GM21576 (cell line): Measurements from ENCODE around the gene FLRT1.
"Not testable (repeated sequence)": the region's sequence is repeated elsewhere in the genome, so short reads cannot be mapped to it uniquely, and the experiment has no call there.

ENCODE experiments used
- ATAC-seq: cut with Tn5 transposase; IDR thresholded peaks from one replicate; pipeline ENCODE4 v1.9.1; 2021; ENCODE audit warnings: mild to moderate bottlenecking, moderate library complexity; ENCODE audit not compliant: unreplicated experiment

FLRT1 gene

GRCh38 chr11:64044730-64045393 is 9.1 kb downstream of the FLRT1 start:
- ATAC-seq = no peak

GRCh38 chr11:64045700-64046099 is 10.0 kb downstream of the FLRT1 start:
- no peak for ATAC-seq

GRCh38 chr11:64047373-64047772 is 11.6 kb downstream of the FLRT1 start:
- ATAC-seq = not testable (repeated sequence)

DNA sequence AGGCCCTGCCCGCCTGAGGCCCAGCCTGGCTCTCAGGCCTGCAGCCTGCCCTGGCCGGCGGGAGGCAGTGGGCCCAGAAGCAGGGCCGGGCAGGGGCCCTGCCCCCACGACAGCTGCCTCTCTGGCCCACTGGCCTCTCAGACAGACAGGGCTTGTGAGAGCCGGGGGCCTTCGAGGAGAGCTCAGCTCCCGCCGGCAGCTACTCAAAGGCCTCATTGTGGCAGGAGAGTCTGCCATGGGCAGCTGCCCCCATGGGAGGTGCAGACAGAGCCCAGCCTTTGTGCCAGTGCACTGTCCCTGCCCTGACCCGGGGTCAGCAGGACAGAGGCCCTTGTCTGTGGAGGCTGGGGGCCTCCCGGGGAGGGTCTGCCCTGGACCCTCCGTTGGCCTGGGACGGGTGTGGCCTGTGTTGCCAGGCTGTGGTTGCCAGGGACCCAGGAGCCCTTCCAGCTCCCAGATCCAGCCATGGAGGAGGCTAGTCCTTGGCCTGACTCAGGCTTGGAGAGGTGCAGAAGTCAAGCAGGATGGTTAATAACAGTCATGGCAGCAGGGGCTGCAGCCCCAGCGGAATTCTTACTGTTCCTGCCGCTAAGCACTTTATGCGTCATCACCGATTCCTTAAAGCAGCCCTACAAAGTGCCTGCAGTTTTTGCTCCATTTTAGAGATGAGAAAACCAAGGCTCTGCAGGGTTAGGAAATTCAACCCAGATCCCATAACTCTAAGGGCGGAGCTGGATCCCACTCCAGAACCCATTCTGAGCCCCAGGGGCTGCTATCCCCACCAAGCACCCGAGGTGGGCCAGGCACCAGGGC is 12.5 kb downstream of the FLRT1 start:
- ATAC-seq = no peak

DNA sequence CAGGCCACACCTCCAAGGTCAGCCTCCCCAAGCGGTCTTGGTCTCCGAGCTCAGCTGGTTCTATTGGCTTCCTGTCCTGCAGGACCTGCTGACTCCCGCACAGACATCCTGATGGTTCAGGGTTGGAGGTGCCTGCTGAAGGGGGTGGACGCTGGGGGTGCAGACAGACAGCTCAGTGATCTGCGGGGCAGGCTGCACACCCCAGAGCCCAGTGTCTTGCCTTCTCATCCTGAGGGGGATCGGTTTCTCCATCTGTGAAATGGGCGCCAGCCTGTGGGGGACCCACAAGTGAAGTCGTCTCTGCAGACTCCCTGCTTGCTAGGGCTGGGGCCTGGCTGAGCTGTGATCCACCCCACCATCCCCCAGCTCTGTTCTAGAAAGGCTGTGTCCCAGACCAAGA is 13.8 kb downstream of the FLRT1 start:
- ATAC-seq = no peak

DNA sequence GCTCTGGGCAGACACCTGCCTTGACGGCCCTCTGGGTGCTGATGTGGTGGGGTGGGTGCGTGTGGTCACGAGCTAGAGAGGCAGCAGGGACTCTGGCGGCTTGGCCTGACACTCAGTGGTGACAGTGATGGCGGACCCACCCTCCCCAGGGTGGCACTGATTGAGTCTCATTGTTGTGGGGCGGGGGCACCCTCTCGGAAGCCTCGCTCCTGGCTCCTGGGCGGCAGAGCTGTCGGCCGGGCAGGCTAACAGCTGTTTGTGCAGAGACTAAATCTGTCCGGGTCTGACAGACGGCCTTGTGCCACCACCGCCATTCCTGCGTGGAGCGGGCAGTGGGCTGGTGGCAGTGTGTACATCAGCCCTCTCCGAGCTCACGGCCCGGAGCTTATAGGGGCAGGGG is 15.6 kb downstream of the FLRT1 start:
- ATAC-seq = no peak

- ATAC-seq = no peak
Measured at GRCh38 chr11:64052436-64052835, 16.7 kb downstream of the FLRT1 start.

DNA sequence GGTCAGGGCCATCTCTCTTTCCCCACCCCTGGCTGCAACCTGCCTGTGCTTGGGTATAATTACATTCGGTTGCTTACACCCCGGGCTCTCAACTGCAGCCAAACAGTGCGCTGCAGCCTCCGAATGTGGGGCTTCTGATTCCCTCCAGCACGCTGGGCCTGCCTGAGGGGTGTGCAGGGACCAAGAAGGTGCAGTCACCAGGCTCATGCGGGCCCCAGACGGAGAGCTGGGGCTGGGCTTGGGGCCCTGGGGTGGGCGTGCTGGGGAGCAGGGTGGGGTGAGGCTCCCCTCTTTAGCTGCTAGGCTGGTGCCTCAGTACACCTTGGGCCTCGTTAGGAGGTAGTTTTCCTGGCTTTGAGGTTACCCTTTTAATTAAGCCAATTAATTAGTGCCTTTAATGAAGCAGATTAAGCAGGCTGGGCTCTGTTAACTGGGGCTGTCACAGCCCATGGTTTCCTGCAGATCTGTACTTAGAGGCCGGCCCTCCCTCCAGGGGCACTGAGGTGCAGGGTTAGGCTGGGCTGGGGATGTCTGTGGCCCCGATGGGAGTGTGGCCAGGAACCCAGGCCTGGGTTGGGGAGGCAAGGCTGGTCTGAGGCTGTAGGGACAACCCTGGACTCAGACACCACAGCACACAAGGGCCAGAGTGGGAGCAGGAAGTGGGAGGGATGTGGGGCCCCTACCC is 17.3 kb downstream of the FLRT1 start:
- no peak for ATAC-seq

DNA sequence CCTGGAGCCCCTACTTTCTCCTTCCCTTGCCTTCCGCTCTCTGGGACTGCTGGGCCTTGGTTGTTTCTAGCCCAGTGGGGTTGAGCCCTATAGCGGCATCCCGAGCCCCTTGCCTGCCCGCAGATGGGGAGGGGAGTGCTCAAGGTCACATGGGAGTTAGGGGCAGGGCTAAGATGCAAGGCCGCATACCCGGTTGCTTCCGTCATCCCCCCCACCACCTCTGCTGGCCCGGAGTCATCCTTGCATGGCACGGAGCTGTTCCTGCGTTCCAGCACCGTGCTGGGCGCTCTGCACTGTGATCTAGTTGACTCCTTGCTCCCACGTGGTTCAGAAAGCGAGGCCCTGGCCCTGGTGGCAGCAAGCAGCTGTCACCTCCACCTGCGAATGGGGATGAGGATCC is 18.0 kb downstream of the FLRT1 start:
- no peak for ATAC-seq

GRCh38 chr11:64055077-64055476 is 19.3 kb downstream of the FLRT1 start:
- ATAC-seq = no peak

DNA sequence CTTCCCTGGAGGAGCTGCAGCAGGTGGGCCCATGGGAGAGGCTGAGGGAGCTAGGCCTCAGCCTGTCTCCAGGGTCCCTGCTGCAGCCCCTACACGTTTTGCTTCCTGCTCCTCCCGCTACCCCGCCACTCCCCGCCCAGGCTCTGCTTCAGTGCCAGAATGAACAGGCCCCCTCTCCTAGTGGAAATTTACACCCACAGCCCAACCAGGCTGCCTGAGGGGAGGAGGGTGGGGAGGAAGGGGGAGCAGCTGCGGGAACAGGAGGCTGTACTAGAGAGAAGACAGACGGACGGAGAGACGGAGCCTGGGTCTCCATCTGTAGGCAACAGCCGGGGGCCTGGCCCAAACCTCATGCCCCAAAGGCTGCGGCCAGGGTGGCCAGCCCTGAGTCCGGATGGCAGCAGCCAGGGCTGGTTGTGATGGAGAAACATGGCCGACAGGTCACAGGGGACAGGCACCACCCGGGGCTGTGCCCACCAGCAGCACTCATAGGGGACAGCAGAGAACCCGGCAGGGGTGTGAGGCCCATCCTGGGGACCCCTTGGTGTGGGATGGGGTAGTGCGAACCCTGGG is 20.6 kb downstream of the FLRT1 start:
- ATAC-seq = no peak

DNA sequence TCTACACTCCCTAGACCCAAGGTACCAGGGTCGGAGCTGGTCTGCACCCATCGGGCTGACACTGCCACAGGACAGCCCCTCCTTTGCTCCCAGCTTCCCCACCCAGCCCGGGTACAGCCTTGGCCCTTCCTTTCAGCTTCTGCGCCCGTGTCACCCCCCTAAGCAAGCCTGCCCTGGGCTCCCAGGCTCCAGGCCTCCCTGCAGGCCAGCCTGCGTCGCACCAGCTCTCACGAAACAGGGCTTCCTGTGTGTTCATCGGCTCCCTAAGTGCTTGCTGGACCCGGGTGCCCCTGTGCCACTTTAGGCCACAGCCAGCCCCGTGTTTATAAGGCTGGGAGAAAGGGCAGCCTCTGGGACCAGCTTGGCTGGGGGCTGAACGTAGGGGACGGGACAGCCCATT is 21.1 kb downstream of the FLRT1 start:
- no peak for ATAC-seq

DNA sequence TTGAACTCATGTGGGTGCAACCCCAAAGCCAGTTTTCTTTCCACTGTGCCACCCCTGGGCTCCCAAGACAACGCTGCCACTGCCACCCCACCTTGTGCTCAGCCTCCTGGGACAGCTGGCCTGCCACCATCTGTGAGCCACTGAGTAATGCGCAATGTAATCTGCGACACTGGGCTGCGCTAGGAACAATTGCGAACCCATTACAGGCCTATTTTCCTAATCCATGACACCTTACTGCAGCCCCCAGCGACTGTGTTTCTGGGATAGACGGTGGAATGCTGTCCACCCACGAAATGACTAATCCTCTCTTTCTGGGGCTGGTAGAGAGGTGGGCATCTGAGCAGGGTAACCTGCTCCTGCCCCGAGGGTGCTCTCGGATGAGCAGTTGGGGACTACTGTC is 22.2 kb downstream of the FLRT1 start:
- no peak for ATAC-seq

DNA sequence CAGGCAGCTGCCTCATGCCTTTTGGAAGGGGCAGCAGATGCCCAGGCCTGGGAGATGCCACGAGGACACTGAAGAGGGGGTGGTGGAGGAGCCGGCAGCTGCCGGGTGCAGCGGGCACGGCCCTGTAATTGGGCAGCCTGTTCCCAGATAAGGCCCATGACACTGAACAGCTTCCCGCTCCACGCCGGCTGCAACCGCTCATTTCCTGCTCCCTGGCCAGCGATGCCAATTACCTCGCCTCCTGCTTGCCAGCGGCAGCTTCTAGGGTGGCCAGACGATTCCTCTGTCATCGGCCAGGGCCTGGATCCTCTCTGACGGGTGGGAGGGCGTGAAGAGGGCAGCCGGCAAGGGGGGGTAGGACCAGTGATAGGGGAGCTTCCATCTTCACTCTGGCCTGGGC is 22.8 kb downstream of the FLRT1 start:
- no peak for ATAC-seq

DNA sequence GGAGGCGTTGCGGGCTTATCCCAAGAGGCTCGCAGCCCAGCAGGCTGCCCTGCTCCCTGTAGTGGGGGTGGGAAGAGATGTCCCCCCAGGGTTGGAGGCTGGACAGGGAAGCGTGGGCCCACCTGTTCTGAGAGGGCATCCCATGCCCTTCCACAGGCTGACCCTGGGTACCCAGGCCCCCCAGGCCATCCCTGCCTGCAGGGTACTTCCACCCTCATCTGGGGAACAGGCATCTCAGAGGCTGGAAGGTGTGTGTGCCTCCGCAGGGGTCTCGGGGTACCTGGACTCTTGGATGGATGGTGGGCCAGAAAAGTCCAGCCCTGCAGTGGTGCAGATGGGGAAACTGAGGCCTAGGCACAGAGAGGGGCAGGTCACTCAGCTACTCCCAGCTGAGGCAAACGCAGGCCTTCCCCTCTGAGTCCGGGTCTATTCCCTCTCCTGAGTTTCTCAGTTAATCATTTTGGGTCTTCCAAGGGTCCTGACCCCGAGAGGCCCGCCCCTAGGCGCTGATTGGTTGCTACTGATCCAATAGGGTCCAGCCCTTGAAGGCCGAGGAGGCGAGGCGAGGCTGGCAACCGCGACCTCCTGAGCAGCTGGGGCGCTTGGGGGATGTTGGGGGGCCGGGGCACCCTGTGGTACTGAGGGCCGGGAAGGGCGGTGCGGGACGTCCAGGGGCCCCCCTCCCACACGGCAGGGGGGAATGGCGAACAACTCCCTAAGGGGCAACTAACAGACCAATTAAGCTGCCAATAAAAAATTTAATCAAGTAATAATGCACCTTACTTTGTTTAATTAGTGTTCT is 23.8 kb downstream of the FLRT1 start:
- no peak for ATAC-seq

- ATAC-seq = no peak
Measured at GRCh38 chr11:64060263-64060860, 24.6 kb downstream of the FLRT1 start.

DNA sequence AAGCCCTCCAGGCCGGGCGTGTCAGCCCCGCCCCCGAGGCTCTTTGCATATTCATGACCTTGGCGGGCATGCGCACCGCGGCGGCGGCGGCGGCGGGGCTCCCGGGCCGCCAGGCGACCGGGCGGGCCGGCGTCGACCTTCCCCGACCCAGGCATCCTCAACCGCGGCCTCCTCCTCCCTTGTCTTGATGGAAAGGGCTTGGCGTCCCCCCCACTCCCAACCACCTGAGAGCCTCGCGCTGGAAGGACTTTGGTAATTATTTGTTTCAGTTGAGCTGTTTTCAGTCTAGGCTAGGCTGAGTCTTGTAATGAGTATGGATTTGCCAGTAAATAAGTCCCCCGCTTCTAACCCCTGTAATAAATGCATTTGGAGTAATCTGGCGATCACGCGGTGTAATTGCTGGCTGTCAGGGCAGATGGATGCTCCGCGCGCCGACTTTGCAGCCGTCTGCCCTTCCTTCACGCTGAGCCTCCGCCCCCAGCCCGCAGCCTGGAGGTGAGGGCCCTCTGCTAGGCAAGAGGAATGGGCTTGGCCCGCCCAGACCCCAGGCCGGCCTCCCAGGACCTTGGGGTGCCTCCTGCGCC is 25.2 kb downstream of the FLRT1 start:
- ATAC-seq = no peak

- ATAC-seq = no peak
Measured at GRCh38 chr11:64062185-64063039, 26.7 kb downstream of the FLRT1 start.

GRCh38 chr11:64063777-64064176 is 28.0 kb downstream of the FLRT1 start:
- ATAC-seq = no peak
